GM13976 (cell line): Measurements from ENCODE around the gene CLCN1.

ENCODE experiments used
- DNase-seq: peaks from one replicate; pipeline ENCODE4 v3.0.0; 2012; ENCODE audit warnings: low spot score
- CTCF ChIP-seq: IDR thresholded peaks from 2 replicates; pipeline ENCODE4 v1.5.1; 2012; ENCODE audit warnings: borderline replicate concordance, mild to moderate bottlenecking; ENCODE audit not compliant: insufficient read depth; ENCODE audit errors: extremely low read depth, missing control alignments, control extremely low read depth
- in situ Hi-C: fragments of 300-500 bp; cut with MboI; formaldehyde crosslinking; loops from one replicate; pipeline ENCODE4 v1.12.0; 2022; ENCODE audit warnings: low sequenced_read_pairs, mixed read lengths, inconsistent platforms; ENCODE audit not compliant: unreplicated experiment

Gene CLCN1

GRCh38 chr7:143399642-143400041 lies 83.7 kb downstream of the CLCN1 start:
- in situ Hi-C loops = loop anchor here (25.0 kb wide), 1 partner anchor 162 kb away; no protein-coding TSS in a partner anchor

GRCh38 chr7:143401265-143401664 lies 85.4 kb downstream of the CLCN1 start:
- DNase-seq = no peak
- in situ Hi-C loops = loop anchor here (25.0 kb wide), 1 partner anchor 164 kb away; no protein-coding TSS in a partner anchor
- no peak for TF ChIP-seq CTCF

More at GRCh38 chr7:143399642-143400041, 83.7 kb downstream of the CLCN1 start:
- DNase-seq = no peak
- TF ChIP-seq CTCF = no peak
